ENCODE data around the gene DNAJC6. TPM values are rescaled to one million over a fixed set of nuclear protein-coding genes. Genes with fewer than 3 reads are reported as not detected.

The DNAJC6 gene
- total RNA-seq, 1 experiment from 2014 or later: 15.6 TPM

DNA sequence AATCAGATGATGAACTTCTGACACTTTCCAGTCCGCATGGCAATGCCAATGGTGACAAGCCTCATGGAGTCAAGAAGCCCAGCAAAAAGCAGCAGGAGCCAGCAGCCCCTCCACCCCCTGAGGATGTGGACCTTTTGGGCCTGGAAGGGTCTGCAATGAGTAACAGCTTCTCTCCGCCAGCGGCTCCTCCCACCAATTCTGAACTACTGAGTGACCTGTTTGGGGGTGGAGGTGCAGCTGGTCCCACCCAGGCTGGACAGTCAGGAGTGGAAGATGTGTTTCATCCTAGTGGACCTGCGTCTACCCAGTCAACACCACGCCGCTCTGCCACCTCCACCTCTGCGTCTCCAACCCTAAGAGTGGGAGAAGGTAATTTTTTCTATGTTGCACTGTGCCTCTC lies 83.2 kb downstream of the DNAJC6 start:
- H2AFZ ChIP-seq: no peak overlapping the region
- H3K9me3 ChIP-seq (ENCODE audit: insufficient read depth, low read depth): no peaks in the 10 kb centered on the region
- intact Hi-C loops (cut with micrococcal nuclease; ENCODE audit: unreplicated experiment): no loop called here
- no TSS peak for BruUV-seq (replicated peaks)
- no peak overlapping the region for H3K27ac ChIP-seq
- no peaks in the 10 kb centered on the region for H3K36me3 ChIP-seq (ENCODE audit: low read depth)
- no peak overlapping the region for H3K4me2 ChIP-seq
- CTCF ChIA-PET: no interaction called here
- TF ChIP-seq EZH2 (IDR thresholded peaks at IDR 0.05; ENCODE audit: low read depth): no peak
- TF ChIP-seq, protein P1, sequence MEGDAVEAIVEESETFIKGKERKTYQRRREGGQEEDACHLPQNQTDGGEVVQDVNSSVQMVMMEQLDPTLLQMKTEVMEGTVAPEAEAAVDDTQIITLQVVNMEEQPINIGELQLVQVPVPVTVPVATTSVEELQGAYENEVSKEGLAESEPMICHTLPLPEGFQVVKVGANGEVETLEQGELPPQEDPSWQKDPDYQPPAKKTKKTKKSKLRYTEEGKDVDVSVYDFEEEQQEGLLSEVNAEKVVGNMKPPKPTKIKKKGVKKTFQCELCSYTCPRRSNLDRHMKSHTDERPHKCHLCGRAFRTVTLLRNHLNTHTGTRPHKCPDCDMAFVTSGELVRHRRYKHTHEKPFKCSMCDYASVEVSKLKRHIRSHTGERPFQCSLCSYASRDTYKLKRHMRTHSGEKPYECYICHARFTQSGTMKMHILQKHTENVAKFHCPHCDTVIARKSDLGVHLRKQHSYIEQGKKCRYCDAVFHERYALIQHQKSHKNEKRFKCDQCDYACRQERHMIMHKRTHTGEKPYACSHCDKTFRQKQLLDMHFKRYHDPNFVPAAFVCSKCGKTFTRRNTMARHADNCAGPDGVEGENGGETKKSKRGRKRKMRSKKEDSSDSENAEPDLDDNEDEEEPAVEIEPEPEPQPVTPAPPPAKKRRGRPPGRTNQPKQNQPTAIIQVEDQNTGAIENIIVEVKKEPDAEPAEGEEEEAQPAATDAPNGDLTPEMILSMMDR (conservative IDR thresholded peaks at IDR 0.05): no peak
- no peaks in the 10 kb centered on the region for H3K9me2 ChIP-seq (ENCODE audit: insufficient read depth)
- no peak for DNase-seq
- no peaks in the 10 kb centered on the region for H3K4me1 ChIP-seq (replicated peaks; ENCODE audit: insufficient read depth)
- no peaks in the 10 kb centered on the region for H3K79me2 ChIP-seq (ENCODE audit: low read depth)
- no peaks in the 10 kb centered on the region for H4K20me1 ChIP-seq (ENCODE audit: insufficient read depth)
- no peak overlapping the region for H3K4me3 ChIP-seq
- no peaks in the 10 kb centered on the region for H3F3A ChIP-seq (ENCODE audit: insufficient read depth, low read depth)
- POLR2A ChIA-PET (ENCODE audit: unreplicated experiment): no interaction called here
- H3K27me3 ChIP-seq (ENCODE audit: insufficient read depth, low read depth): no peaks in the 10 kb centered on the region

DNA sequence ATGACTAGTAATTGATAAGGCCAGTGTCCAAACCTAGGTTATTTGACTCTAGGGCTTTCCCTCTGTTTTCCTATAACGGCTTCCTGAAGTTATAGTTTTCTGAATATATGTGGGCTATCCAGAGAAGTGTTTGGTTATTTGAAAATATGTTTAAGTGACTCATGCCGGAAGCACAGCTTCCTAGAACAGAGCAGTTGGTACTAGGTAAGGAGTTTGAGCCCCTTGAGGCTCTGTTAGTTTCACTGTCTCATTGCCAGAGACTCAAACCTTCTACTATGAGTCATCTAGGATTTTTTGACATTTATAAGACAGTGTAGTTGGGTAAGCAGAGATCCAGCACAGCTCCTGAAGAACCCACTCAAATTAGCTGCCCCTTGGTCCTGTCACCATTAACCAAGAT lies 84.0 kb downstream of the DNAJC6 start:
- TF ChIP-seq EZH2 (IDR thresholded peaks at IDR 0.05; ENCODE audit: low read depth): no peak
- TF ChIP-seq, protein P1 (conservative IDR thresholded peaks at IDR 0.05): no peak
- Histone ChIP-seq H4K20me1 (ENCODE audit: insufficient read depth) (no peaks in the 10 kb centered on the region), H3K27me3 (ENCODE audit: insufficient read depth, low read depth) (no peaks in the 10 kb centered on the region), H3K79me2 (ENCODE audit: low read depth) (no peaks in the 10 kb centered on the region), H3K4me3 (no peak overlapping the region), H3K4me2 (no peak overlapping the region), H3K9me2 (ENCODE audit: insufficient read depth) (no peaks in the 10 kb centered on the region), H3F3A (ENCODE audit: insufficient read depth, low read depth) (no peaks in the 10 kb centered on the region), H3K4me1 (replicated peaks; ENCODE audit: insufficient read depth) (no peaks in the 10 kb centered on the region), H3K9me3 (ENCODE audit: insufficient read depth, low read depth) (no peaks in the 10 kb centered on the region), H3K36me3 (ENCODE audit: low read depth) (no peaks in the 10 kb centered on the region), H3K27ac (no peak overlapping the region), H2AFZ (no peak overlapping the region)
- BruUV-seq (replicated peaks): no TSS peak
- ChIA-PET POLR2A (ENCODE audit: unreplicated experiment) (interaction anchor here (0.6 kb wide), 1 partner anchor 27 kb away, joined by 4 read pairs; no protein-coding TSS in a partner anchor), CTCF (interaction anchor here (1.1 kb wide), 1 partner anchor 26 kb away, joined by 3 read pairs; no protein-coding TSS in a partner anchor)
- intact Hi-C loops (cut with micrococcal nuclease; ENCODE audit: unreplicated experiment): no loop called here
- DNase-seq: no peak

DNA sequence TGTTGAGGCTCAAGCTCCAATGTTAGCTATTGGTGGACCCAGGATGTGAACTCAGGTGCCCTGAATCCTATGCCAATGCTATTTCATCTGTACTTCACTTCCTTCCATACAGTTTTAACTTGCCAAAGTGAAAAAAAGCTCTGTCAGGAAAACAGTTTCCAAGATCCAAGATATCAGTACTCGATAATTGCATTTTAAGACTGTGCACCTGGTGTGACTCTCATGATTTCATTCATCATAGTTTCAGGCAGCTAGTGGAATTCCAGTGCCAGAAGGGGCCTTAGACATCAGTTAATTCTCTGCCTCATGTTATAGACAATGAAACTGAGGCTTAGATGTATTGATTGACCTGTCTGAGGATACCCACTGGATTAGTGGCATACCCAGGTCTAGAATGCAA lies 84.6 kb downstream of the DNAJC6 start:
- H3K36me3 ChIP-seq (ENCODE audit: low read depth): no peaks in the 10 kb centered on the region
- TF ChIP-seq, protein P1 (conservative IDR thresholded peaks at IDR 0.05): no peak
- TF ChIP-seq EZH2 (IDR thresholded peaks at IDR 0.05; ENCODE audit: low read depth): no peak
- H3K4me1 ChIP-seq (replicated peaks; ENCODE audit: insufficient read depth): no peaks in the 10 kb centered on the region
- BruUV-seq (replicated peaks): no TSS peak
- no peaks in the 10 kb centered on the region for H3K9me3 ChIP-seq (ENCODE audit: insufficient read depth, low read depth)
- no peaks in the 10 kb centered on the region for H4K20me1 ChIP-seq (ENCODE audit: insufficient read depth)
- H3K9me2 ChIP-seq (ENCODE audit: insufficient read depth): no peaks in the 10 kb centered on the region
- H3K79me2 ChIP-seq (ENCODE audit: low read depth): no peaks in the 10 kb centered on the region
- H3K27me3 ChIP-seq (ENCODE audit: insufficient read depth, low read depth): no peaks in the 10 kb centered on the region
- no peak overlapping the region for H3K4me3 ChIP-seq
- intact Hi-C loops (cut with micrococcal nuclease; ENCODE audit: unreplicated experiment): no loop called here
- DNase-seq: no peak
- no peak overlapping the region for H3K4me2 ChIP-seq
- H3F3A ChIP-seq (ENCODE audit: insufficient read depth, low read depth): no peaks in the 10 kb centered on the region
- ChIA-PET CTCF (interaction anchor here (1.1 kb wide), 1 partner anchor 26 kb away, joined by 3 read pairs; no protein-coding TSS in a partner anchor), POLR2A (ENCODE audit: unreplicated experiment) (no interaction called here)
- H2AFZ ChIP-seq: no peak overlapping the region
- H3K27ac ChIP-seq: no peak overlapping the region
